ENCODE measurements around the gene SUN3. TPM values are rescaled to one million over a fixed set of nuclear protein-coding genes. Genes with fewer than 3 reads are reported as not detected.

The SUN3 gene
- total and polyA plus RNA-seq, 7 donors = 0.01 to 0.54 TPM; not detected in 5

DNA sequence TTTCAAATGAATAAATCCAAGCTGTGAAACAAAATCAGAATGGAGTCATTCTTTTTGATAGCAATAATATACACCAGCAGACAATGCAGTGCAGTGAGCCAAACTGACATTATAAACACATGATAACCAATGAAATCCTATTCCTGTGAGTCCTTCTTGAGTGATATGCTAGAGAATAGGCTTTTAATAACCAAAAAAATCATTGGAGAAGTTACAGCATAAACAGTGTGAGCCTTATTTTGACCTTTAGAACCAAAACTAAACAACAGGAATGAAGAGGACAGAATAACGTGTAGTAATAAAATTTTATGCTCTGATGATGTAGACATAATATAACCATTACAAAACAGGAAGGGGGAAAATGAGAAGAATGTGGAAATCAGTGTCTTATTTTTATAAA is 58.1 kb downstream of the SUN3 start:
- intact Hi-C loops (cut with DNase I) = no loop called here

DNA sequence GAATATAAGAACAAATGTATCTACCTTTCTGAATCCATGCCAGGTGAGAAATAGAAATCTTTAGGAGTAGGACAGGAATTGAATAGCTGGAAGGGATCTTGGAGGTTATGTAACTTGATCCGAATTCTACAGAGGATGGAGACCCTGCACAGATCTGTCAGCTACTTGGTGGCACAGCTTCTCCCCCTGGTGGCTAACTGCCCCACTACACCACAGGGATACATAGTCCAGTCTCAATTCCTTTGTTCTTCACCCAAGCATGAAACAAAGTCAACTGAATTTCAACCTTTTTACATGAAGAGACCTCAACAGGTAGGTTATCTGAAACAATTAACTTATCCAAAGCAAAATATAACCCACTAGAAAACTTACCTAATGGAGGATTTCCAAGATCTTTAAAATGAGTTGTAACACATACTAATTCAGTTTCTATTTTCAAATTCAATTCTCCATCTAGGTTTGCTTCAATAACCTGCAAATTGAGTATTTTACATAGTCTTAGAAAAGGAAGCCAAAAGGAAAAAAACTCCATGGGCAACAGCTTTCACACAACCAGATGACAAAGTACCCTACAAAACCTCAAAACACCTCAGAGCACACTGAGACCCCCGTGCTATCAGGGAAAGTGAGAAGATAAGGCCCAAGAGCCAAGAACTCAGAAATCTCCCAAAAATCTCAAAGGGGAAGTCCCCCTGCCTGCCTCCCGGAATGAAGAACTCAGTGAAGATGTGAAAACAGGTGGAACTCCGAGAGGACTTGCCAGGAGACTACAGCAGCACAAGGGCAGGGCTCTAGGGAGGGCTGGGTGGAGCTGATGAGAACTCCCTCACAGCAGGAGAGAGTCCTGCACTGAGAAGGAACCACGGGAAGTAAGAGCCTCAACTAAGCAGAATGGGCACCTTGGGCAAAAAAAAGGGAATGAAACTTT is 59.8 kb downstream of the SUN3 start:
- H3K9me3 ChIP-seq = no peaks in the 10 kb centered on the region
- peak in 1 of 2 donors; percentile 31 for DNase-seq
- H3K36me3 ChIP-seq (ENCODE audit: insufficient read depth in 1 of 2, low read depth in 1 of 2) = peaks cover 24 to 94% of the 10 kb centered on the region in 2 donors
- no peaks in the 10 kb centered on the region for H3K4me1 ChIP-seq
- no peak overlapping the region for H3K4me3 ChIP-seq
- intact Hi-C loops (cut with DNase I) = no loop called here
- H3K27ac ChIP-seq = no peak overlapping the region
- 46 to 57% (median 53%) methylated on average over 5 of the region's 5 CpGs for WGBS, 3 donors
- TF ChIP-seq, protein P1, sequence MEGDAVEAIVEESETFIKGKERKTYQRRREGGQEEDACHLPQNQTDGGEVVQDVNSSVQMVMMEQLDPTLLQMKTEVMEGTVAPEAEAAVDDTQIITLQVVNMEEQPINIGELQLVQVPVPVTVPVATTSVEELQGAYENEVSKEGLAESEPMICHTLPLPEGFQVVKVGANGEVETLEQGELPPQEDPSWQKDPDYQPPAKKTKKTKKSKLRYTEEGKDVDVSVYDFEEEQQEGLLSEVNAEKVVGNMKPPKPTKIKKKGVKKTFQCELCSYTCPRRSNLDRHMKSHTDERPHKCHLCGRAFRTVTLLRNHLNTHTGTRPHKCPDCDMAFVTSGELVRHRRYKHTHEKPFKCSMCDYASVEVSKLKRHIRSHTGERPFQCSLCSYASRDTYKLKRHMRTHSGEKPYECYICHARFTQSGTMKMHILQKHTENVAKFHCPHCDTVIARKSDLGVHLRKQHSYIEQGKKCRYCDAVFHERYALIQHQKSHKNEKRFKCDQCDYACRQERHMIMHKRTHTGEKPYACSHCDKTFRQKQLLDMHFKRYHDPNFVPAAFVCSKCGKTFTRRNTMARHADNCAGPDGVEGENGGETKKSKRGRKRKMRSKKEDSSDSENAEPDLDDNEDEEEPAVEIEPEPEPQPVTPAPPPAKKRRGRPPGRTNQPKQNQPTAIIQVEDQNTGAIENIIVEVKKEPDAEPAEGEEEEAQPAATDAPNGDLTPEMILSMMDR (IDR thresholded peaks at IDR 0.05) = peak; percentile 77
- ATAC-seq = peak; percentile 43 to 72 (median 56)
- H3K27me3 ChIP-seq (ENCODE audit: insufficient read depth in 3 of 3, low read length in 2 of 3) = no peaks in the 10 kb centered on the region

More for the DNA sequence above, 58.1 kb downstream of the SUN3 start:
- ATAC-seq (no peak), DNase-seq (no peak)
- H3K27me3 ChIP-seq (ENCODE audit: insufficient read depth in 3 of 3, low read length in 2 of 3) = no peaks in the 10 kb centered on the region
- no peak overlapping the region for H3K4me3 ChIP-seq
- no peaks in the 10 kb centered on the region for H3K9me3 ChIP-seq
- no peaks in the 10 kb centered on the region for H3K4me1 ChIP-seq
- H3K36me3 ChIP-seq (ENCODE audit: insufficient read depth in 1 of 2, low read depth in 1 of 2) = peaks cover 19 to 94% of the 10 kb centered on the region in 2 donors
- TF ChIP-seq, protein P1 (IDR thresholded peaks at IDR 0.05) = no peak
- H3K27ac ChIP-seq = peak overlapping the region; percentile 7
- 35 to 49% (median 48%) methylated on average over 1 of the region's 1 CpG for WGBS, 3 donors

DNA sequence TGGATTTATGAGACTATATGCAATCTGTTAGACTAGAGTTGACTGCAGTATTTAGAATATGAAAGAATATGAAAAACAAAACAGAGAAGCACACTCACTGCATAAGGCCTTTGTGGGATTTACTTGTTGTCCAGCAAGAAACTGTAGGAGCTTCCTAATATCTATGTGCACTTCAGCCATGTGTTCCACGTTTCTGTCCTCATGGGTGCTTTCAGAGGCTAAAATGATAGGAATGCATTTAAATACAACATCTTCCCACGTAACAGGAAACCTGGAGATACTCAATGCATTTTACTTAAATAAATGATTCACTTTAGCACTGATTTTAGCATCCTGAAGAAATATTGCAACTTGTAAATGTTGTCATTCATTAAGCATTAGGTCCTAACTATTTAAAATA is 61.2 kb downstream of the SUN3 start:
- DNase-seq = no peak
- intact Hi-C loops (cut with DNase I) = no loop called here
- Histone ChIP-seq H3K27ac (no peak overlapping the region), H3K36me3 (ENCODE audit: insufficient read depth in 1 of 2, low read depth in 1 of 2) (peaks cover 22 to 94% of the 10 kb centered on the region in 2 donors), H3K4me3 (no peak overlapping the region), H3K4me1 (no peaks in the 10 kb centered on the region), H3K9me3 (no peaks in the 10 kb centered on the region), H3K27me3 (ENCODE audit: insufficient read depth in 3 of 3, low read length in 2 of 3) (no peaks in the 10 kb centered on the region)
- 88% methylated on average over 2 of the region's 2 CpGs for WGBS, 3 donors
- ATAC-seq = no peak
- TF ChIP-seq, protein P1 (IDR thresholded peaks at IDR 0.05) = no peak

DNA sequence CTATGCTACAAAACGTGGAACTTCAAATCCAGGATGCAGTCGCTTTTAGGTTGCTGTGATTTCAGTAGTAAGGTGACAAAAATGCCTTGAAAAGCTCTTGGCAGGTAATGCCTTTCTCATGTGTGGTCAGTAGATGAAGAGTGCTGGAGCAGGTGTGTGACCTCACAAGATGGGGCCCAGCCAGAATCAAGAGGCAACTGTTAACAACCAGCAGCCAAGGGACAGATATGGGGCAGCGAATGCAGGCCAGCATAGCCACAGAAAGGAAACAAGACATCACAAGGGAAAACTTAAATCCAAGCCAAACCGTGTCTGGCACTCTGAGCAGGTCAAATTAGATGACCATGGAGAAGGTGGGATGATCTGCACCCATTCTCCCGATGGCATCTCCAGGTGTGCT is 61.8 kb downstream of the SUN3 start:
- no peak for DNase-seq
- no peaks in the 10 kb centered on the region for H3K4me1 ChIP-seq
- H3K9me3 ChIP-seq = no peaks in the 10 kb centered on the region
- no peak overlapping the region for H3K27ac ChIP-seq
- H3K4me3 ChIP-seq = no peak overlapping the region
- TF ChIP-seq, protein P1 (IDR thresholded peaks at IDR 0.05) = no peak
- no peaks in the 10 kb centered on the region for H3K27me3 ChIP-seq (ENCODE audit: insufficient read depth in 3 of 3, low read length in 2 of 3)
- intact Hi-C loops (cut with DNase I) = no loop called here
- no peak for ATAC-seq
- 69 to 75% (median 72%) methylated on average over 5 of the region's 5 CpGs for WGBS, 3 donors
- H3K36me3 ChIP-seq (ENCODE audit: insufficient read depth in 1 of 2, low read depth in 1 of 2) = peaks cover 28 to 94% of the 10 kb centered on the region in 2 donors

Measured in psoas muscle (tissue), 8 donors.